Astrocyte (in vitro differentiated cells and primary cell): ENCODE measurements around the gene SFMBT2.

ENCODE experiments used
- CTCF ChIP-seq: IDR thresholded peaks from 2 replicates; pipeline ENCODE4 v1.5.1; 2011; ENCODE audit warnings: low read depth, mild to moderate bottlenecking, inconsistent platforms, low read length, moderate library complexity; ENCODE audit not compliant: insufficient read depth
- EZH2 ChIP-seq: IDR thresholded peaks from 2 replicates; pipeline ENCODE4 v1.6.1; 2012; ENCODE audit warnings: mild to moderate bottlenecking, low read length, inconsistent platforms; ENCODE audit not compliant: insufficient read depth

- no peak for TF ChIP-seq CTCF
- TF ChIP-seq EZH2, result no peak
Observed at GRCh38 chr10:7159928-7160327, 250.9 kb downstream of the SFMBT2 start.
